Posterior cingulate gyrus (tissue), 11 donors: ENCODE results near the gene KIRREL3.

ENCODE experiments used
- DNase-seq, 10 donors: peaks; one replicate each; pipeline versions ENCODE4 v3.0.0 to v3.0.0-alpha.2; 2020 to 2021; ENCODE audit warnings: mixed read lengths in 3 of 10
- intact Hi-C: fragments of 100-400 bp; cut with DNase I; formaldehyde crosslinking; loops from one replicate; pipeline ENCODE4 v1.15.1; 2023

The KIRREL3 gene

DNA sequence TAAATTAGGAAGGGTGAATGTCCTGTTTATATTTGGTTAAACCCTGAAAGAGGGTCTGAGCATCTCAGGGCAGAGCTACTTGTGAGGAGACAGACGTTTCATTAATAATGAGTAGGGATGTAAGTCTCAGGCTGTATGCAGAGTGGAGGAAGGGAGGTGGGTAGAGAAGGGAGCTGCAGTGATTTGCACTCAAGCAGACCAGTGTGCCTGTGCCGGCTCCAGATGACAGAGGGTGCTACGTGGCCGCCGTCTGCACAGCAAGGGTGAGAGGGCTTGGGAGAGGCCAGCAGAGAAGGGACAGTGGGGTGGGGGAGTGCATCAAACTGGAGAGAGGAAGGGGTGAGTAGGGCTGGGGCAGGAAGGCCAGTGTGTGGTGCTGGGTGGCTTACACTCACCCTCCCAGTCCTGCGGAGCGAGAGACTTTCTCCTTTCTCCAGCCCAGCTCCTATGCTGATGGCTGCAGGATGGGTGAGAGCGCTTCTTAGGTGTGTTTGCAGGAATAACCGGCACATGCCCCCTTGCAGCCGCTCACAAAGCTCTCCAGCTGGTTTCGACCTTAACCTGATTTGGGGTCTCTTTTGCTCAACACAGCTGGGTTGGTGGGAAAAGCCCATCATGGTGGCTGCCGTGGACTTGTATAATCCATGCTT lies 514.5 kb downstream of the KIRREL3 start:
- intact Hi-C loops: no loop called here
- peak in 2 of 10 donors; percentile 43 to 47 for DNase-seq

DNA sequence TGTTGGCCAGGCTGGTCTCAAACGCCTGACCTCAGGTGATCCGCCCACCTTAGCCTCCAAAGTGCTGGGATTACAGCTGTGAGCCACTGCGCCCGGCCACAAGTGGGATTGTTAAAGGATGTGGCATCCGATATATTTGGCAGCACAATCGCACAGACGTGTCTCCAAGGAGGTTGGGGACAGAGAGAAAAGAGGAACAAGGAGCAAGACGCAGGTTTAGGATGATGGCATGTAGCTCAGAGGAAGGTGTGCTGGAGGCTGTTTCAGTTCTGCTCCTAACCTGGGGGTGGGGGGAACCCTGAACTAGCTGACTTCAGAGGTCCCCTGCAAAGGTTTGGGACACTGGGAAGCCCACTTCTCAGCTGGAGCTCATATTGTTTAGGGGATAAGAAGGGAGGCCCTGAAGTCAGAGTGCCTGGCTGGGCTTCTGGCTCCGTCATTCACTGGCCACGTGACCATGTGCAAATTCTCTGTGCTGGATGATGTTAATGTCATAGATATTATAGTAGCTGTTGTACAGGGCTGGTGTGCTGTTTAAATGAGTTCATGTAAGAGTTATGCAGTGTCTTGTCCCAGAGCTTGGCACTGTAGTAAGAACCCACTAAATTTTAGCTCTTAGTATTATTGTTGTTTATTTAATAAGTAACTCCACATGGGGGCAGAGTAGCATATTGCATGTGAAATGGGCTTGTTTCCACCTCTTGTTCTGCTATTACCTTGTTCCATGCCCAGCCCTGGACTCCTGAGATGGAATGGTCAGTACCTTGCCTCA lies 515.4 kb downstream of the KIRREL3 start:
- intact Hi-C loops: no loop called here
- DNase-seq: peak in 2 of 10 donors; percentile 46 to 59

DNA sequence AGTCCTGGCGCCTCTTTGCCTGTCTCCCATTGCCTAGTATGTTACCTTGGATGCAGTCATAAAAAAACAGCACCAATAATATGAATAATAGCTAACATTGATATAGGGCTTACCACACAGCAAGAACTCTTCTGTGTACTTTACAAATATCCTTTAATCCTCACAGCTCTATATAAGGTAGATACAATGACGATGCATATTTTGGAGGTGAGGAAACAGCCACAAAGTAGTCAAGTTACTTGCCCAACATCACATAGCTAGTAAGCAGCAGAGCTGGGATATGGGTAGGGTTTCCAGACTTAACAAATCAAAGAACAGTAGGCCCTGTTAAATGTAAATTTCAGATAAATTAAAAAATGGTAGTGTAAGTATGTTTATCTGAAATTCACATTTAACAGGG lies 516.3 kb downstream of the KIRREL3 start:
- no peak for DNase-seq
- intact Hi-C loops: no loop called here

DNA sequence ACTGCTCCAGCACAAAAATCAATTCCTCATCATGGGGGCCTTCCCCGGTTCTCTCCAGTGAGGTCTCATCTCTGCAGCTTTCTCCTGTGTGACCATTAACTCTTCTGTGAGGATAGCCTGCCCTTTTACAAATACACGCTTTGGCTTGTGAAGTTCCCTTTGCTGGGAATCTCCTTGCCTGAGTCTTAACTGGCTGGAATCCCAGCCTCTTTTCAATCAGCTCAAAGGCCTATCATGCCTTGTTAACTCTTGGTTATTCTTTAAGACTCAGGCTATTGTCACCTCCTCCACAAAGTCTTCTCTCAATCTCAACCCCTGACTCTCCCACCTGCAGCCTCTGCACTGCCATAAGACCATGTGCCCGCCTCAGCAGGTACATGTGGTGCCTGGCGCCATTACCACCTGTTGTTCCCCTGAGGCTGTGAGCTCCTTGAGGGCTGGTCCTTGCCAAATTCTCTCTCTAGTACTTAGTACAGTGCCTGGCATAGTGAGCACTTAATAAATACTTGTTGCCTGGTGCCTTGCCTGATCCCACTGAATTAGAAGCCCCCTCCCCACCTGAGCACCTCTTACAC lies 516.9 kb downstream of the KIRREL3 start:
- intact Hi-C loops: no loop called here
- peak in 2 of 10 donors; percentile 14 to 24 for DNase-seq

DNA sequence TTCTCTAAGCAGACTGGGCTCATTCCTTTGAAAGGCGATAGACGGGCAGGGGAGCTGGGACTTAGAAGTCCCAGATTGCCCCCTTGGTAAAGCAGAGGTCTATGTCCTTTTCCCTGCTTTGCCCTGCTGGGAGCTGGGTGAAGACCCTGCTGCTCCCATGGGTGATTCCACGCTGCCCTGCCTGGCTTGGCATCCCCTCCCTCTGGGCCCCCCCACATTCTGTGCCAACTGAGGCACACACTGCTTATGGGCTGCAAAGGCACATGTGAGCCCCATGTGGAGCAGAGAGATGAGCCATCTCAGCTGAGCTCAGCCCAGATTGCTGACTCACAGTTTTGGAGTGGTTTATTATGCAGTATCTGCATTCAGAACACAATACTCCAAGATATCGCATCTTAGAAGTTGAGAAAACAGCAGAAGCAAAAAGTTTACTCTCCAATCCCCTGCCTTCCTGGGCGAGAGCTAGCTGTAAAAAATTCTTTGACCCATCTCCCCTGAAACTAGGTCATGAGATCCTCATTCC lies 517.9 kb downstream of the KIRREL3 start:
- peak in 2 of 10 donors; percentile 20 to 52 for DNase-seq
- intact Hi-C loops: no loop called here

DNA sequence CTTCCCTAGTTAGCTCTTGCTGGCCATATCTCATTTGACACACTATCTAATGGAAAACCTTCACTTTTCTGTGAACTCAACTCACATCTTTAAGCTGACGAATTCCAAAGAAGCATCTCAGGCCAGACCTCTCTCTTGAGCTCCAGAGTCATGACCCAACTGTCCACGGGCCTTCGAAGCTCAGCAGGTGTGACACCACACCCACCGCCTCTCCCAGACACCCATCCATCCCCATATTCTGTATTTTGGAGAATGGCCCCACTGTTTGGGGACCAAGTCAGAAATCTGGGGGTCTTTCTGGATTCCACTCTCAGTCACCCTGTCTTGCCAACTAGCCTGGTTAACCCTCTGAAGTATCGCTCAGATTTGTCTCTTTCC lies 519.3 kb downstream of the KIRREL3 start:
- intact Hi-C loops: no loop called here
- DNase-seq: peak in 3 of 10 donors; percentile 11 to 43 (median 26)

DNA sequence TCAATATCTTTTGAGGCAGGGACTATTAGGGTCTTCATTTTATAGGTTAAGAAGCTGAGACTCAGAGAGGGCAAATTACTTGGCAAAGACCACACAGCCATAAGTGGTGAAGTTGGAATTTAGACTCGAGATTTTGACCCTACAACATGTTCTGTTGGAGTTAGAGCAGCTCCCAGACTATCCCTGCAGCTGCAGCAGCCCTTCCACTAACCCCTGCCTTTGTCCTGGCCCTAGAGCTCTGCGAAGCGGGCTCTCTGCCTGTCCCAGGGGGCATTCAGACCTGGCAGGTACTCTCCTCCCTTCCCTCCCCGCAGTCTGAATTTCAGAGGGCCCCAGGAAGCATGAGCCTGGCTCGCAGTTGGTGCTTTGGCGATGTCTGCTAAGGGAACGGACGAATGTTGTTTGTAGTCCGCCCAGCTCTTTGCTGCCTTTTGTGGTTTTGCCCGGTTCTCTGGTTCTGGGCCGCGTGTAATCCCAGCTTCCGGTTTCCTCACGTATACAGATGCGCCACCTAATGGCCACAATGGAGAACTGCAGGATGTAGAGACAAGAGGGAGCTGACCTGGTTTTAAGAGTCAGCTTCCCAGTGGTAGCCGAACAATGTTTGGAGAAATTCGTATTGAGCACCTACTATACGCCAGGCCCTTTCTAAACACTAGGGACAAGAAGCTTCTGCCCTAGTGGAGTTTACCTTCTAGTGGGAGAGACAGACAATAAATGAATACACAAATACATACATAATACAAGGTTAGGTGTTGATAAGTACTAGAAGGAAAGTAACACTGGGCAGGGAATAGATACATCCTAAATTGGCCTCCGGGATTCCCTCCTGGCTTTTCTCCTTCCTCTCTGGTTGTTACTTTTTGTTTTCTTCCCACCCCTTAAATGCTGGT lies 519.9 kb downstream of the KIRREL3 start:
- intact Hi-C loops: loop anchor here (1.0 kb wide), 2 partner anchors 39 to 170 kb away; no protein-coding TSS in a partner anchor
- peak; percentile 69 to 96 (median 82) for DNase-seq

DNA sequence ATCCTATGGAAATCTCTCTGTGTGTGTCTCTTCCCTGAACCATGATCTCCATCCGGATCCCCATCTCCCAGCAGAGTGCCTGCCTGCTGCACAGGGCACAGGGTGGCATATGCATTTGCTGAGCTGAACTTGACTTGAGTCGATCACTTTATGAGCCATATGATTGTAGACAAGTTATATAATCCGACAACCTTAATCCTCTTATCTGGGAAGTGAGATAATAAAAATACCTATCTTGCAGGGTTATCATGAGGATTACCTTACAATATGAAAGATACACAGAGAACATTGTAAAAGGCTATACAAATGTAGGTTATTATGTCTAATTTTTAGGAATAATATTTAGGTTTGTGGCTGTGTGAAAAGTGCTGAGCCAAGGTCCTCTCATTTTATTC lies 520.6 kb downstream of the KIRREL3 start:
- intact Hi-C loops: loop anchor here (1.0 kb wide), 2 partner anchors 39 to 170 kb away; no protein-coding TSS in a partner anchor
- peak in 2 of 10 donors; percentile 22 to 38 for DNase-seq

DNA sequence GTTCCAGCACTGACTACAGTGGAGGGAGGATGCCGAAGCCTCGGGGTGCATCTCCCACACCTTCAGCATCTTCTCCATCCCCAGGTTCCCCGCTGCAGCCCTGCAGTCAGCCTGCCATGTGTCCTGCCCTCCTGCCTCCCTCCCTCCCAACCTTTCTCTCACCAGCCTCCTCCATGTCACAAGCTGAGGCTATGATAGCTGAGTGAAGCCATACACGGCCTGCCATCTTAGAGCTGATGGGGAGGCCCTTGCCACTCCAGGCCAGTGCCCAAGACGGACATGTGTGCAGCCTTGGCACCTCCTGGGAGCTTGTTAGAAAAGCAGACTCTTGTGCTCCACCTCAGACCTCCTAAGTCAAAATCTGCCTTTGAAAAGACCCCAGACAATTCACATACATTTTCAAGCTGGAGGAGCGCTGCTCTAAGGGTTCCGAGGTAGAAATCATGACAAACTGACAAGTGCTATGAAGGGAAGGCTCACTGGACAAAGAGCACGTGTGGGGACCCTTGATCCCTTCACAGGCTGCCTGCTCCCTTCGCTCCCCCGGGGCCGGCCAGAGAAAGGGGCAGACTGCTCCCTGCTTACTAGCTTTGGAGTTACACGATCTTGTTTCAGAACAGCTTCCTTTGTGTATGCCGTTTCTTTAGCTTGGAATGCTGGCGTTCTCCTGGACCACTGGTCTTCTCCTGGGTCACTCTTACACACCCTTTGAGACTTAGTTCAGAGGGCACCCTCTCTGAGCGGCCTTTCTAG lies 521.2 kb downstream of the KIRREL3 start:
- intact Hi-C loops: no loop called here
- peak in 3 of 10 donors; percentile 3 to 74 (median 63) for DNase-seq

DNA sequence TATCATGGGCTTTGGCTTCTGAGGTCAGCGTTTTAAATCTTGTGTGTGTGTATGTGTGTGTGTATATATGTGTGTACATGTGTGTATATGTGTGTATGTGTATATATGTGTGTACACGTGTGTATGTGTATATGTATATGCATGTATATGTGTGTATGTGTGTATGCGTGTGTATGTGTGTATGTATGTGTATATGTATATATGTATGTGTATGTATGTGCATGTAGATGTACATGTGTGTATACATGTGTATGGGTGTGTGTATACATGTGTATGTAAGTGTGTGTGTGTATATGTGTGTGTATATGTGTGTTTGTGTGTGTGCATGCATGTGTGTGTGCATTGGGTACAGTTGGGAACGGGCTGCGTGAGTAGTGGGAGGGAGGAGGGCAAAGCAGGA lies 522.1 kb downstream of the KIRREL3 start:
- DNase-seq: no peak
- intact Hi-C loops: no loop called here

DNA sequence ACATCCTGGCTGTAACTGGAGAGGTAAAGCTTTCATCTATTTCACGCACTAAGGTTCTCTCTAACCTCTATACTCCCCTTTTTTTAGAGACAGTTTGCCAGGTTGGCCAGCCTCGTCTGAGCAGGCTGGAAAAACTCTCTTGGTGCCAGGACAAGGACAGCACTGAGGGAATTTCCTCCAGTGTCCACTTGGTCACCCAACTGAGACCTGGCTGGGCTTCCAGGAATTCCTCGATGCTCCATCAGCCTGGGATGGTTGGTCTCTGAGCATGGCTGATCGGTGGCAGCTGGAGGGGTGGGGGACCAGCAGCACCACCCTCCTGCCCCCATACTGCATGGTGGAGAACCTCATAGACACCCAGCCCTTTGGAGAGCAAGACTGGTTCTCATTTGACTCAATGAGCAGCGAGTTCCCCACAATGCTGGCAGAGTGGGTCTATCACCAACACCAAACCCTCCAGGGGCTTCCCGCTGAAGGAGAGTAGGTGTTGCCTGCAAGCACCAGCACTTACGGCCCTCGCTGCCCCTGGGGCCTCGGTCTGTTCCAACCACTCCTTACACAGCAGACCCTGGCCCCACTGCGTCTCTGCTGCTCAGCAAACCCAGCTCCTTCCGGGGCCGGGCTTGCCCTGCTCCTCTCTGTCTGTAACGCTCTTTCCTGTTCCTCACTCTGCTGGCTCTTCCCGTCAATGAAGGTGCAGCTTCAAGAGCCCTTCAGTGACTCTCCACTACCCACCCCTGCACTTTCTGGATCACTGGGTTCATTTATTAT lies 522.9 kb downstream of the KIRREL3 start:
- intact Hi-C loops: no loop called here
- DNase-seq: peak in 3 of 10 donors; percentile 24 to 87 (median 70)

DNA sequence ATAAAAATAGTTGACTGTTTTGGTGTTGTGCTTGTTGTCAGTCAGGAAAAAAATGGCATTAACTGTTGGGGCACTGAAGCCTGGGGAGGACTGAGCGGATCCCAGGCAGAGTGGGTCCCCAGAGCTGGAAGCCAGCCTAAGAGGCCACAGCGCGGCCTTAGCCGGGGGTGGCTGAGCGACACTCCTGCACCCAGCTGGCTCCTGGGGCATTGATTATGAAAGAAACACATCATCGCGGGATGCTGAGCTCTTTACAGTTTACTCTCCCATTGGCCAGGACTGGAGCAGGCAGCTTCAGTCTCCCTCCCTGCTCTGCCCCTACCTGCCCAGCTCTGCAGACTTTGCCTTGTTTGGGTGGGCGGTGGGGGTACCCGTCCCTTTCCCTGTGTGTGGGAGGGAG lies 523.6 kb downstream of the KIRREL3 start:
- intact Hi-C loops: no loop called here
- DNase-seq: peak in 2 of 10 donors; percentile 16 to 76

DNA sequence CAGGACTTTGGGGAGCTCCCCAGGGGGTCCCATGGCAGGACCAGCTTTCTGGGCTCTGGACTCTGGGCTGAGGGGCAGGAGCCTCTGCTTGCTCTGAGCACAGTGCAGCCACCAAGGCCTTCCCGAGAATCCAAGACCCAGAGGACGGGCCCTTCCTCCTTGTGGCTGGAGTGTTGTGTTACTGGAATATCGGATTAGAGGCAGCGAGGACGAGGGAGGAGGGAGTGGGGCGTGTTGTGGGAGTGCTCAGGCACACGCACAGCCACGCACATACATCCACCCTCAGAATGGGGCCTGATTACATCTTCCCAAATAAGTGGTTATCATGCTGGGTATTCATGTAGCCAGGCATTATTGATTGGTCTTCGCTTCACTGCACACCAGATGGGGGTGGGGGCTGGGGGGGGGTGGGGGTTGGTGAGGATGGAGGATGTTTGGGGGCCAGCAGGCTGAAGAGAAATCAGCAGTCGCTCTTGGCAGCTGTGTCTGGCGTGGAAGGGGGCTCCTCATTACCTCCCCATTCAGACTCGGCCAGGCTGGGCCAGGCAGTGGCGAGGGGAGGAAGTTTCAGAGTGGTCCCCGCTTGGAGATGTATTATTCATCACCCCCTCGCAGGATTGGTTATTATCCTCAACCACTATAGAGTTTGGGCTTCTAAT lies 524.2 kb downstream of the KIRREL3 start:
- intact Hi-C loops: no loop called here
- peak in 3 of 10 donors; percentile 28 to 81 (median 81) for DNase-seq

DNA sequence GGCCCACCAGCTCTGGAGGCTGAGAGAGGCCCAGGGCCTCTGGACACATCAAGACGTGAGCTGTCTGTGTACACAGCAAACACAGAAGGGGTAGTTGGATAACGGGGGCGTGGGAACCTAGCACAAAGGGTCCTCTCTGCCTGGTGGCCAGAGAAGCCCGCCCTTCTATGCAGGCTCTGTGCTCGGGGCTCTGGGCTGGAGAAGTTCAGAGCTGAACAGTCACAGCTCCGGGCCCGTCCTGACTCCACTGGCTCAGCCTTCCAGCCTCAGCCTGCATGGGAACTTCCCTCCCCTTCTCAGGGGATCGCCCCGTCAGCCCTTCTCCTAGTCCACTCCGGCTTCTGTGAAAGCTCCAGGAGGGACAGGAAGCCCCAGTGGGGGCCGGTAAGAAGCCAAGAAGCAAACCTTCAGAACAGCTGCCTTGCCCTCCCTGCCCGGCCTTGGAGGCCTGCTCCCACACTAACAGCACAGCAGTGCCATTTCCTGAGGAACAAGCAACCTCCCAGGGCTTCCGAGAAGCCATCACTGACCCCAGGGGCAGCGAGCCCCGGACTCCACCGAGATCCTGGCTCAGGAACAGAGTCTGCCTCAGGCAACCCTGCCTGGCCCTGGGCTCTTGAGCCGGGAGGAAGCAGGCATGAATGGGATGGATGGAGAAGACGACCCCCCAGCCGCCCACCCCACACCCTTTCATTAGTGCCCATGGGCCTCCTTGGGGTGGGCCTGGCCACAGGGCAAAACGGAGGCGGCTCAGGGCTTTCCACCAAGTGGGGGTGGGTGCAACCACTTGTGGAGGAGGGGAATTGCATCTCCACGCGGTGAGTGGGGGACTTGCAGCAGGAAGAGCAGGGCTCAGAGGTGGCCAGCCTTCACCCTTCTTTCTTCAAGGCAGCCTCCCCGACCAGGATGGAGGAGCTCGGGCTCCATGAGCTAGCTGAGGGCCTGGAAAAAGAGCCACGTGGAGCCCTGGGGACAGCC lies 525.3 kb downstream of the KIRREL3 start:
- peak in 2 of 10 donors; percentile 12 to 81 for DNase-seq
- intact Hi-C loops: no loop called here

DNA sequence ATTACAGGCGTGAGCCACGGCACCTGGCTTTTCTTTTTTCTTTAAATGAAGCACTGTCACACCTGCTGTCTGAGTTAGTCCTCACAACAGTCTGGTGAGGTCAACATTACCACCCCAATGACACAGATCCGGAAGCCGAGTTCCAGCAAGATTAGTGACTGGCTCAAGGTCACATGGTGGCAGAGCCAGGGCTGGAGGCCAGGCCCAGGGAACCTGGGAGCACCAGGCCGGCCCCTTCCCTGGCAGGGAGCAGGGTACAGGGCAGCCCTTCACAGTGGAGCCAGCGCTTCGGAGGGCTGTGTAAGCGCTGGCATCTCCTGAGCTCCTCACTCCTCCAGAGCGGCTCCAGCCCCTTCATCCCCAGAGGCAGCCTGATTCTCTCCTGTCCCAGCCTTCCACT lies 526.4 kb downstream of the KIRREL3 start:
- peak in 1 of 10 donors; percentile 65 for DNase-seq
- intact Hi-C loops: no loop called here

DNA sequence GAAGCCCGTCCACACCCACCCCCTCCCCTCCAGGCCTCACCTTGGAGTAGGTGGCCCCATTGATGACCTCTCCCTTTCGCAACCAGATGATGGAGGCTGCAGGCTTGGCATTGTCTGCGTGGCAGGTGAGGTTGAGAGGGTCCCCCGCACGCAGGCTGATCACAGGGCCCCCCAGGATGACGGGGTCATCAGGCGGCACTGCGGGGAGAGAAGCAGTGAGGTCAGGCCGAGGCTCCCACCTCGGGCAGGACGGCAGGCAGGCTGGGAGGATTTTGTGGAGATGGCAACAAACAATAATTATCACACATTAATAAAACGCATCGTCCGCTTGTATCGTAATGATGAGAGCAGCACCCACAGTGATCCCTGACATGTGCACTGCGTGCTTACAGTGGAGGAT lies 527.3 kb downstream of the KIRREL3 start:
- DNase-seq: peak in 1 of 10 donors; percentile 59
- intact Hi-C loops: no loop called here

DNA sequence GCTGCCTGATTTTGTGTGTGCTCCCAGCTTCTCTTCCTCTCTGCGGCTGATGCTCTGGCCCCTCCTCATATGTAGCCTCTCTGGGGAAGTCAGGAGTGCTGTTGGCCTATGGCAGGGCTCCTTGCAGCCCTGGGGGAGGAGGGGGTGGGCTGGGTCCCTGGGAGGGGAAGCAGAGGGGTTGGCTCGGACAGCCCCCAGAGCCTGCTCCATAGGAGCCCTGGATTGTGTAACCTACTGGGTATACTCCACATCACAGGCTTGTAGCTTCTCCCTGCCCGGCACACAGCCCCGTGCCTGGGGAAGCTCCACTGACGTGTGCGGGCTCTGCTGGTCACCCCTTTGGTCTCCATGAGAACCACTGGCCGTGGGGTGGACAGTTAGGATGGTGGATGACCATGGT lies 531.3 kb downstream of the KIRREL3 start:
- intact Hi-C loops: no loop called here
- peak in 2 of 10 donors; percentile 39 to 67 for DNase-seq
